Trophoblast cell (in vitro differentiated cells and primary cell): ENCODE measurements around the gene NEMP1.
"Not testable (repeated sequence)": the region's sequence is repeated elsewhere in the genome, so short reads cannot be mapped to it uniquely, and the experiment has no call there.

Experiments
- DNase-seq, 2 donors: peaks; one replicate each; pipeline ENCODE4 v3.0.0-alpha.2; 2016
- H2AFZ ChIP-seq: 2 replicates; pipeline ENCODE4 v1.6.1; 2013; ENCODE audit warnings: low read length, moderate library complexity, mild to moderate bottlenecking; ENCODE audit not compliant: insufficient read depth, poor library complexity
- H2AK5ac ChIP-seq: 2 replicates; pipeline ENCODE4 v1.6.1; 2013; ENCODE audit warnings: mild to moderate bottlenecking, low read length
- H2BK120ac ChIP-seq: 2 replicates; pipeline ENCODE4 v1.6.1; 2013; ENCODE audit warnings: low read length, mild to moderate bottlenecking, moderate library complexity; ENCODE audit not compliant: insufficient read depth, poor library complexity
- H2BK12ac ChIP-seq: 2 replicates; pipeline ENCODE4 v1.6.1; 2013; ENCODE audit warnings: mild to moderate bottlenecking, low read length, moderate library complexity
- H2BK5ac ChIP-seq: 2 replicates; pipeline ENCODE4 v1.6.1; 2013; ENCODE audit warnings: low read length, low read depth, moderate library complexity, mild to moderate bottlenecking; ENCODE audit not compliant: poor library complexity
- H3K14ac ChIP-seq: 2 replicates; pipeline ENCODE4 v1.6.1; 2013; ENCODE audit warnings: mild to moderate bottlenecking, low read length
- H3K18ac ChIP-seq: 2 replicates; pipeline ENCODE4 v1.6.1; 2013; ENCODE audit warnings: mild to moderate bottlenecking, low read length
- H3K23ac ChIP-seq: 2 replicates; pipeline ENCODE4 v1.6.1; 2013; ENCODE audit warnings: low read length
- H3K27ac ChIP-seq: 2 replicates; pipeline ENCODE4 v1.5.1; 2013; ENCODE audit warnings: low read depth, mild to moderate bottlenecking, inconsistent platforms, low read length, moderate library complexity
- H3K27me3 ChIP-seq: 2 replicates; pipeline ENCODE4 v1.6.1; 2013; ENCODE audit warnings: inconsistent platforms, mild to moderate bottlenecking, low read length, moderate library complexity; ENCODE audit not compliant: insufficient read depth
- H3K36me3 ChIP-seq, 2 experiments: 1 replicate in 1 of 2; 2 replicates in 1 of 2; pipeline ENCODE4 v1.6.1; 2013; ENCODE audit warnings: low read length in 2 of 2, mild to moderate bottlenecking in 2 of 2, moderate library complexity in 1 of 2; ENCODE audit not compliant: insufficient read depth in 2 of 2, control insufficient read depth in 1 of 2
- H3K4ac ChIP-seq: 2 replicates; pipeline ENCODE4 v1.6.1; 2013; ENCODE audit warnings: low read depth, mild to moderate bottlenecking, low read length, moderate library complexity
- H3K4me1 ChIP-seq, 2 experiments: 1 replicate in 1 of 2; 2 replicates in 1 of 2; pipeline ENCODE4 v1.6.1; 2013; ENCODE audit warnings: low read length in 2 of 2, mild to moderate bottlenecking in 2 of 2, moderate library complexity in 1 of 2; ENCODE audit not compliant: insufficient read depth in 2 of 2, control insufficient read depth in 1 of 2
- H3K4me2 ChIP-seq: 2 replicates; pipeline ENCODE4 v1.6.1; 2013; ENCODE audit warnings: inconsistent platforms, mild to moderate bottlenecking, low read length, moderate library complexity
- H3K4me3 ChIP-seq: 2 replicates; pipeline ENCODE4 v1.5.1; 2013; ENCODE audit warnings: mild to moderate bottlenecking, low read depth, low read length, inconsistent platforms
- H3K79me1 ChIP-seq: one replicate; pipeline ENCODE4 v1.6.1; 2013; ENCODE audit warnings: low read length
- H3K79me2 ChIP-seq: 2 replicates; pipeline ENCODE4 v1.6.1; 2013; ENCODE audit warnings: low read length, mild to moderate bottlenecking; ENCODE audit not compliant: control insufficient read depth, insufficient read depth, poor library complexity
- H3K9ac ChIP-seq: 2 replicates; pipeline ENCODE4 v1.6.1; 2013; ENCODE audit warnings: mild to moderate bottlenecking, low read length
- H3K9me3 ChIP-seq: 2 replicates; pipeline ENCODE4 v1.6.1; 2013; ENCODE audit warnings: low read depth, mild to moderate bottlenecking, control low read depth, inconsistent platforms, low read length; ENCODE audit not compliant: insufficient read depth
- H4K12ac ChIP-seq: 2 replicates; pipeline ENCODE4 v1.6.1; 2013; ENCODE audit warnings: low read depth, mild to moderate bottlenecking, low read length, moderate library complexity
- H4K8ac ChIP-seq: 2 replicates; pipeline ENCODE4 v1.6.1; 2013; ENCODE audit warnings: low read depth, mild to moderate bottlenecking, low read length, moderate library complexity
- H4K91ac ChIP-seq: one replicate; pipeline ENCODE4 v1.6.1; 2013; ENCODE audit warnings: low read depth, mild to moderate bottlenecking, low read length, moderate library complexity
- WGBS: extraction: QIAGEN DNeasy Blood & Tissue Kit; methylation state at CpG from one replicate; pipeline ENCODE4 v1.1.7; 2013; ENCODE audit warnings: missing lambda C conversion rate; ENCODE audit not compliant: insufficient read length, insufficient coverage; ENCODE audit errors: extremely low coverage; 5-methylcytosine and 5-hydroxymethylcytosine counted together

The NEMP1 gene

DNA sequence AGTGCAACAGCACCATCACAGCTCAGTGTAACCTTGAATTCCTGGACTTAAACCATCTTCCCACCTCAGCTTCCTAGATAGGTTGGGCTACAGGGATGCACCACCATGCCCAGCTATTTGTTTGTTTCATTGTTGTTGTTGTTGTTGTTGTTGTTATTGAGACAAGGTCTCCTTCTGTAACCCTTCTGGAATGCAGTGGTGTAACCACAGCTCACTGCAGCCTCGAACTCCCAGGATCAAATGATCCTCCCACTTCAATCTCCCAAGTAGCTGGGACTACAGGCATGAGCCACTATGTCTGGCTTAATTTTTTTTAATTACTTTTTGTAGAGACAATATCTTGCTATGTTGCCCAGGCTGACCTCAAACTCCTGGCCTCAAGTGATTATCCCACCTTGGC is 1.2 kb upstream of the NEMP1 start:
- H3K9ac ChIP-seq = no peak overlapping the region
- H3K36me3 ChIP-seq = peaks cover 0 to 1% of the 10 kb centered on the region in 2 experiments

DNA sequence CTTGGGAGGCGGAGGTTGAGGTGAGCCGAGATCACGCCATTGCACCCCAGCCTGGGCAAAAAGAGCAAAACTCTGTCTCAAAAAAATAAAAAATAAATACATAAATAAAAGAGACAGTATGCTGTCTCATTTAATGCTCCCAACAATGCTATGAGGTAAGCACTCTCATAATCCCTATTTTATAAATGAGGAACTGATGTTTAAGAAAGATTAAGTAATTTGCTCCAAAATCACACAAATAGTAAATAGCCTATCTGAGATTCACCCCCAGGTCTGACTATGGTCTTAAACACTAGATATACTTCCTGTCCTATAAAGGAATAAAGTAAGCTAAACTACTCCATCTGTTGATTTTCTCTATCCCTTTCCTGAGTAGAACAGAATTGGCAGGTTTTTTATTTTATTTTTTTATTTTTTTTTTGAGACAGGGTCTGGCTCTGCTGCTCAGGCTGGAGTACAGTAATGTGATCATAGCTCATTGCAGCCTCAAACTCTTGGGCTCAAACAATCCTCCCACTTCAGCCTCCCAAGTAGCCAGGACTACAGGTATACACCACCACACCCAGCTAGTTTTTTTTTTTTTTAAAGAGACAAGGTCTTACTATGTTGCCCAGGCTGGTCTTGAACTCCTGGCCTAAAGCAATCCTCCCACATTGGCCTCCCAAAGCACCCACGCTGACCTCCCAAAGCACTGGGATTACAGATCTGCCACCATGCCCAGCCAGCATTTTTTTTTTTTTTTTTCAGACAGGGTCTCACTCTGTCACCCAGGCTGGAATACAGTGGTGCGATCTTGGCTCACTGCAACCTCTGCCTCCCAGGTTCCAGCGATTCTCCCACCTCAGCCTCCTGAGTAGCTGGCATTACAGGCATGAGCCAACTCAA is 4.8 kb downstream of the NEMP1 start:
- H3K4me3 ChIP-seq, H3K4ac ChIP-seq, H3K9me3 ChIP-seq, H4K8ac ChIP-seq, H2BK12ac ChIP-seq, H3K9ac ChIP-seq, H3K4me2 ChIP-seq, H3K36me3 ChIP-seq, H4K91ac ChIP-seq, H4K12ac ChIP-seq, H3K27me3 ChIP-seq, H2AK5ac ChIP-seq, H3K79me2 ChIP-seq, H2BK5ac ChIP-seq, H3K18ac ChIP-seq, H3K79me1 ChIP-seq, H3K4me1 ChIP-seq, DNase-seq, H3K23ac ChIP-seq, H2AFZ ChIP-seq, H2BK120ac ChIP-seq, H3K14ac ChIP-seq, H3K27ac ChIP-seq: not testable (repeated sequence)
- no CpG with 5 or more reads among the region's 6 CpGs for WGBS

More for the DNA sequence above, 1.2 kb upstream of the NEMP1 start:
- Histone ChIP-seq H3K4me3 (no peak overlapping the region), H4K8ac (no peak overlapping the region), H3K4me1 (no peaks in the 10 kb centered on the region), H3K4ac (no peak overlapping the region), H3K23ac (no peak overlapping the region), H2AK5ac (no peak overlapping the region), H3K9me3 (no peaks in the 10 kb centered on the region), H4K12ac (no peak overlapping the region), H2BK12ac (no peak overlapping the region), H2BK5ac (no peak overlapping the region), H3K79me2 (peaks cover 4% of the 10 kb centered on the region), H3K4me2 (no peak overlapping the region), H3K27ac (no peak overlapping the region), H3K14ac (no peak overlapping the region), H3K27me3 (no peaks in the 10 kb centered on the region), H4K91ac (no peak overlapping the region), H3K79me1 (no peaks in the 10 kb centered on the region), H3K18ac (no peak overlapping the region), H2AFZ (no peak overlapping the region), H2BK120ac (no peak overlapping the region)
- no CpG with 5 or more reads among the region's 1 CpG for WGBS
- DNase-seq = peak in 1 of 2 donors; percentile 28

DNA sequence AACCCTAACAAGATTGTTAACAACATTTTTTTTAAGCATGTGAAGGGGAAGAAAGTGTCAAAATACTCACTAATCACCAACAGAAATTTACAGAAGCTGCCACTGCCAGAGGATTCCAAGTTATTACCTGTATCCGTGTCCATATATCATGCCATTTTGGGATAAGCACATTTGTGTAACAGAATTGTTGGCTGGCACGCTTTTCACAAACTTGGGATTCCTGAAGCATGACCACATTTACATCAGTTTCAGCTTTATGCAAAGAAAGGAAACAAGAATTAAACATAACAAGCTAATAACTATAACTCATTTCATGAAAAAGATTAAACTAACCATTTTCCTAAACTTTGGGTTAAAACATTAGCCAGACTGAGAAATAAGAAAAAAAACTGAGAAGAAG is 5.9 kb downstream of the NEMP1 start:
- Histone ChIP-seq H2AFZ (no peak overlapping the region), H3K9ac (no peak overlapping the region), H3K4me2 (no peak overlapping the region), H4K91ac (no peak overlapping the region), H3K27ac (no peak overlapping the region), H2BK120ac (no peak overlapping the region), H3K23ac (no peak overlapping the region), H3K4me3 (no peak overlapping the region), H3K27me3 (no peaks in the 10 kb centered on the region), H4K12ac (no peak overlapping the region), H3K4ac (no peak overlapping the region), H3K18ac (no peak overlapping the region), H2AK5ac (no peak overlapping the region), H2BK5ac (no peak overlapping the region), H3K14ac (no peak overlapping the region), H2BK12ac (no peak overlapping the region), H3K79me1 (no peaks in the 10 kb centered on the region), H3K79me2 (no peaks in the 10 kb centered on the region), H3K4me1 (no peaks in the 10 kb centered on the region), H3K9me3 (no peaks in the 10 kb centered on the region), H4K8ac (no peak overlapping the region), H3K36me3 (peaks cover 10 to 12% of the 10 kb centered on the region in 2 experiments)
- no CpG with 5 or more reads among the region's 2 CpGs for WGBS
- DNase-seq = peak in 1 of 2 donors; percentile 35

DNA sequence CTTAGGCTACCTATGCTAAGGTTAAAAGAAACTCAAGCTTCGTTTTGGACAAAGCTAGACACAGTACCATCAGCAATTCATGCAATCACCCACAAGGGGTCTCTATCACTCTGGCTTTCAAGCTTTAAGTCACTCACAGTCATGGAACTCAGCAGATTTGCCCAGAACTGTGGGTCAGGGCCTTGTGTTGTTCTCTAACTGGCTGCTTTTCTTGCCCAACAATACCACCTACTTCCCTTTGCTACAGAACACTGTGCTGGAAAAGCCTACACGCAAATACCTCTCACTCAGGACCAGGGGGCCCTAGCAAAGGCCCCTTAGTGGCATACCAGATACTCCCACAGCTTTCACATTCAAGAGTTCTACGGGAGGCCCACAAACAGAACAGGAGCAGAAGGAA is 9.1 kb downstream of the NEMP1 start:
- H2AFZ ChIP-seq = no peak overlapping the region
- no peak overlapping the region for H2BK12ac ChIP-seq
- no peak overlapping the region for H4K8ac ChIP-seq
- no peaks in the 10 kb centered on the region for H3K9me3 ChIP-seq
- H4K12ac ChIP-seq = no peak overlapping the region
- no peak overlapping the region for H3K4me2 ChIP-seq
- H3K79me1 ChIP-seq = no peaks in the 10 kb centered on the region
- H2BK5ac ChIP-seq = no peak overlapping the region
- no peaks in the 10 kb centered on the region for H3K27me3 ChIP-seq
- peak; percentile 64 to 90 for DNase-seq
- H3K9ac ChIP-seq = peak overlapping the region; percentile 28
- no peak overlapping the region for H4K91ac ChIP-seq
- H3K79me2 ChIP-seq = no peaks in the 10 kb centered on the region
- no peaks in the 10 kb centered on the region for H3K4me1 ChIP-seq
- H3K27ac ChIP-seq = no peak overlapping the region
- no peak overlapping the region for H3K23ac ChIP-seq
- no peak overlapping the region for H2AK5ac ChIP-seq
- H3K36me3 ChIP-seq = peaks cover 12 to 15% of the 10 kb centered on the region in 2 experiments
- no peak overlapping the region for H3K4ac ChIP-seq
- no peak overlapping the region for H3K4me3 ChIP-seq
- H3K18ac ChIP-seq = no peak overlapping the region
- H2BK120ac ChIP-seq = no peak overlapping the region
- no peak overlapping the region for H3K14ac ChIP-seq
- no CpG with 5 or more reads among the region's 3 CpGs for WGBS
